ENCODE measurements around the gene MAML2. TPM values are rescaled to one million over a fixed set of nuclear protein-coding genes. Genes with fewer than 3 reads are reported as not detected.
A peak's percentile ranks its signal among the peaks of the same experiment; 100 is the strongest.

Gene MAML2
- total and polyA plus RNA-seq, 4 donors = 3.8 to 41.8 (median 13.7) TPM

GRCh38 chr11:96098511-96099241 lies 244.3 kb downstream of the MAML2 start:
- Histone ChIP-seq H3K36me3 (ENCODE audit: control insufficient read depth in 4 of 4, insufficient read depth in 4 of 4, low read length in 4 of 4) (peaks cover 0 to 3% (median 0%) of the 10 kb centered on the region in 4 donors), H3K4me1 (ENCODE audit: control insufficient read depth in 5 of 5, insufficient read depth in 5 of 5, low read length in 5 of 5) (peaks cover 0 to 44% (median 25%) of the 10 kb centered on the region in 5 donors), H3K27me3 (ENCODE audit: control insufficient read depth in 3 of 3, insufficient read depth in 3 of 3, low read length in 2 of 3) (no peaks in the 10 kb centered on the region), H3K27ac (ENCODE audit: low read depth in 1 of 2, low read length in 1 of 2) (peak overlapping the region; percentile 57 to 87), H3K4me3 (no peak overlapping the region), H3K9me3 (ENCODE audit: control insufficient read depth in 4 of 4, insufficient read depth in 3 of 4, low read length in 3 of 4) (no peaks in the 10 kb centered on the region), H3K9ac (ENCODE audit: insufficient read depth in 1 of 2, low read length in 2 of 2) (peak overlapping the region in 1 of 2 donors; percentile 73)
- TF ChIP-seq CTCF (IDR thresholded peaks at IDR 0.05; ENCODE audit: control extremely low read depth, extremely low read depth) = no peak
- no peak for ATAC-seq (ENCODE audit: insufficient read depth, low FRiP score)
- 63 to 75% methylated on average over 7 of the region's 7 CpGs for WGBS, 2 donors
- peak; percentile 41 to 89 (median 83) for DNase-seq

- ATAC-seq (ENCODE audit: insufficient read depth, low FRiP score) (no peak), DNase-seq (no peak)
- H3K4me3 ChIP-seq = no peak overlapping the region
- H3K27ac ChIP-seq (ENCODE audit: low read depth in 1 of 2, low read length in 1 of 2) = peak overlapping the region in 1 of 2 donors; percentile 26
- H3K9me3 ChIP-seq (ENCODE audit: control insufficient read depth in 4 of 4, insufficient read depth in 3 of 4, low read length in 3 of 4) = no peaks in the 10 kb centered on the region
- no peak for TF ChIP-seq CTCF (IDR thresholded peaks at IDR 0.05; ENCODE audit: control extremely low read depth, extremely low read depth)
- peak overlapping the region in 1 of 2 donors; percentile 73 for H3K9ac ChIP-seq (ENCODE audit: insufficient read depth in 1 of 2, low read length in 2 of 2)
- H3K36me3 ChIP-seq (ENCODE audit: control insufficient read depth in 4 of 4, insufficient read depth in 4 of 4, low read length in 4 of 4) = peaks cover 0 to 5% (median 2%) of the 10 kb centered on the region in 4 donors
- H3K27me3 ChIP-seq (ENCODE audit: control insufficient read depth in 3 of 3, insufficient read depth in 3 of 3, low read length in 2 of 3) = no peaks in the 10 kb centered on the region
- H3K4me1 ChIP-seq (ENCODE audit: control insufficient read depth in 5 of 5, insufficient read depth in 5 of 5, low read length in 5 of 5) = peaks cover 0 to 41% (median 18%) of the 10 kb centered on the region in 5 donors
- WGBS, 2 donors = 89 to 96% methylated on average over 4 of the region's 4 CpGs
These were observed 245.1 kb downstream of the MAML2 start for GRCh38 chr11:96097844-96098421.

- Histone ChIP-seq H3K9me3 (ENCODE audit: control insufficient read depth in 4 of 4, insufficient read depth in 3 of 4, low read length in 3 of 4) (no peaks in the 10 kb centered on the region), H3K27ac (ENCODE audit: low read depth in 1 of 2, low read length in 1 of 2) (peak overlapping the region in 1 of 2 donors; percentile 81), H3K9ac (ENCODE audit: insufficient read depth in 1 of 2, low read length in 2 of 2) (no peak overlapping the region), H3K4me3 (no peak overlapping the region), H3K27me3 (ENCODE audit: control insufficient read depth in 3 of 3, insufficient read depth in 3 of 3, low read length in 2 of 3) (no peaks in the 10 kb centered on the region), H3K4me1 (ENCODE audit: control insufficient read depth in 5 of 5, insufficient read depth in 5 of 5, low read length in 5 of 5) (peaks cover 0 to 33% (median 13%) of the 10 kb centered on the region in 5 donors), H3K36me3 (ENCODE audit: control insufficient read depth in 4 of 4, insufficient read depth in 4 of 4, low read length in 4 of 4) (peaks cover 0 to 13% (median 12%) of the 10 kb centered on the region in 4 donors)
- DNase-seq = no peak
- 77 to 92% methylated on average over 4 of the region's 4 CpGs for WGBS, 2 donors
- ATAC-seq (ENCODE audit: insufficient read depth, low FRiP score) = no peak
- no peak for TF ChIP-seq CTCF (IDR thresholded peaks at IDR 0.05; ENCODE audit: control extremely low read depth, extremely low read depth)
These were observed 246.6 kb downstream of the MAML2 start for GRCh38 chr11:96096360-96096759.
